Activated B cell treated with CpG ODN at 0.5 μM for 24 hours (primary cell): ENCODE data around the gene COG5. TPM values are rescaled to one million over a fixed set of nuclear protein-coding genes. Genes with fewer than 3 reads are reported as not detected.

Experiments used
- ATAC-seq: fragments of 200-7000 bp; cut with Tn5 transposase; one replicate; pipeline ENCODE4 v1.10.0; 2021; ENCODE audit warnings: low read depth, mild to moderate bottlenecking, moderate library complexity
- CTCF ChIA-PET: fragments of 350-600 bp; sonication (Branson Sonifier 250); formaldehyde crosslinking; loops from one replicate; lab custom pipeline; 2021; ENCODE audit warnings: antibody characterized with exemption; lab: Charles Lee
- POLR2A ChIA-PET: fragments of 350-600 bp; sonication (Branson Sonifier 250); formaldehyde crosslinking; loops from one replicate; lab custom pipeline; 2021; ENCODE audit warnings: antibody characterized with exemption; lab: Charles Lee
- DNase-seq: peaks from one replicate; pipeline ENCODE4 v3.0.0; 2022
- H3K27ac Mint-ChIP-seq: one replicate; pipeline ENCODE4 v1.8.0; 2020; ENCODE audit warnings: mixed read lengths
- H3K27me3 Mint-ChIP-seq: one replicate; pipeline ENCODE4 v1.8.0; 2021; ENCODE audit warnings: mixed read lengths
- H3K36me3 Mint-ChIP-seq: one replicate; pipeline ENCODE4 v1.8.0; 2021; ENCODE audit warnings: low read depth, mixed read lengths
- H3K4me1 Mint-ChIP-seq: one replicate; pipeline ENCODE4 v1.8.0; 2021; ENCODE audit warnings: mixed read lengths
- H3K4me3 Mint-ChIP-seq: one replicate; pipeline ENCODE4 v1.8.0; 2020; ENCODE audit warnings: mild to moderate bottlenecking, mixed read lengths
- H3K9me3 Mint-ChIP-seq: one replicate; pipeline ENCODE4 v1.8.0; 2020; ENCODE audit warnings: mixed read lengths
- CTCF ChIP-seq: fragments of 200-600 bp; IDR thresholded peaks from one replicate; pipeline ENCODE4 v1.8.0; 2022; ENCODE audit warnings: antibody characterized with exemption, mild to moderate bottlenecking
- intact Hi-C: fragments of 100-400 bp; cut with micrococcal nuclease; formaldehyde crosslinking; loops from one replicate; pipeline ENCODE4 v1.15.1; 2024
- total RNA-seq: library from RNA; stranded (reverse); gene quantifications from 2 replicates; pipeline ENCODE4 v1.2.3, GENCODE V29; 2022

COG5 gene
- total RNA-seq, 1 donor from 2014 or later = 47.0 TPM

GRCh38 chr7:107596881-107597581 is 33.3 kb upstream of the COG5 start:
- Mint-ChIP-seq H3K9me3 (no peaks in the 10 kb centered on the region), H3K4me1 (no peaks in the 10 kb centered on the region), H3K27ac (no peak overlapping the region), H3K4me3 (no peak overlapping the region), H3K36me3 (peaks cover 57% of the 10 kb centered on the region), H3K27me3 (no peaks in the 10 kb centered on the region)
- ChIA-PET CTCF (interaction anchor here (1.7 kb wide), 1 partner anchor 134 kb away, joined by 3 read pairs; no protein-coding TSS in a partner anchor), POLR2A (interaction anchor here (1.0 kb wide), 1 partner anchor 34 kb away, joined by 3 read pairs; the partner anchor contains the start of genes COG5 and DUS4L)
- DNase-seq (no peak), ATAC-seq (no peak)
- no peak for TF ChIP-seq CTCF
- intact Hi-C loops = no loop called here

- H3K27me3 Mint-ChIP-seq = no peaks in the 10 kb centered on the region
- no peak overlapping the region for H3K27ac Mint-ChIP-seq
- DNase-seq (no peak), ATAC-seq (no peak)
- H3K4me1 Mint-ChIP-seq = no peaks in the 10 kb centered on the region
- intact Hi-C loops = no loop called here
- peaks cover 39% of the 10 kb centered on the region for H3K36me3 Mint-ChIP-seq
- no peak for TF ChIP-seq CTCF
- no peaks in the 10 kb centered on the region for H3K9me3 Mint-ChIP-seq
- ChIA-PET CTCF (no interaction called here), POLR2A (no interaction called here)
- H3K4me3 Mint-ChIP-seq = no peak overlapping the region
Measured at GRCh38 chr7:107594961-107595737, 31.4 kb upstream of the COG5 start.

GRCh38 chr7:107593025-107593410 is 29.3 kb upstream of the COG5 start:
- H3K36me3 Mint-ChIP-seq = peaks cover 41% of the 10 kb centered on the region
- no peak for DNase-seq
- no peaks in the 10 kb centered on the region for H3K4me1 Mint-ChIP-seq
- H3K9me3 Mint-ChIP-seq = no peaks in the 10 kb centered on the region
- no peak for ATAC-seq
- TF ChIP-seq CTCF = no peak
- no peak overlapping the region for H3K4me3 Mint-ChIP-seq
- ChIA-PET POLR2A (no interaction called here), CTCF (no interaction called here)
- H3K27ac Mint-ChIP-seq = no peak overlapping the region
- intact Hi-C loops = no loop called here
- no peaks in the 10 kb centered on the region for H3K27me3 Mint-ChIP-seq

GRCh38 chr7:107592361-107593024 is 28.8 kb upstream of the COG5 start:
- Mint-ChIP-seq H3K4me3 (no peak overlapping the region), H3K27ac (no peak overlapping the region), H3K9me3 (no peaks in the 10 kb centered on the region), H3K4me1 (no peaks in the 10 kb centered on the region), H3K27me3 (no peaks in the 10 kb centered on the region), H3K36me3 (peaks cover 40% of the 10 kb centered on the region)
- no peak for DNase-seq
- intact Hi-C loops = no loop called here
- CTCF ChIA-PET = no interaction called here
- POLR2A ChIA-PET = no interaction called here
- no peak for TF ChIP-seq CTCF
- no peak for ATAC-seq

- DNase-seq (no peak), ATAC-seq (no peak)
- no peaks in the 10 kb centered on the region for H3K27me3 Mint-ChIP-seq
- ChIA-PET POLR2A (no interaction called here), CTCF (no interaction called here)
- H3K27ac Mint-ChIP-seq = no peak overlapping the region
- intact Hi-C loops = no loop called here
- H3K4me3 Mint-ChIP-seq = no peak overlapping the region
- TF ChIP-seq CTCF = no peak
- H3K9me3 Mint-ChIP-seq = no peaks in the 10 kb centered on the region
- H3K36me3 Mint-ChIP-seq = peaks cover 36% of the 10 kb centered on the region
- no peaks in the 10 kb centered on the region for H3K4me1 Mint-ChIP-seq
Measured at GRCh38 chr7:107591421-107591820, 27.7 kb upstream of the COG5 start.
